HG02840 (cell line): ENCODE measurements around the gene MAB21L4.

Experiments used
- ATAC-seq: cut with Tn5 transposase; IDR thresholded peaks from one replicate; pipeline ENCODE4 v1.9.1; 2021; ENCODE audit warnings: mild to moderate bottlenecking, moderate library complexity, moderate number of reproducible peaks; ENCODE audit not compliant: unreplicated experiment, low FRiP score

Gene MAB21L4

GRCh38 chr2:240884745-240885144 is 11.2 kb downstream of the MAB21L4 start:
- ATAC-seq: no peak

- no peak for ATAC-seq
These were observed 11.7 kb downstream of the MAB21L4 start for GRCh38 chr2:240884221-240884620.

GRCh38 chr2:240881913-240882312 is 14.0 kb downstream of the MAB21L4 start:
- ATAC-seq: no peak

DNA sequence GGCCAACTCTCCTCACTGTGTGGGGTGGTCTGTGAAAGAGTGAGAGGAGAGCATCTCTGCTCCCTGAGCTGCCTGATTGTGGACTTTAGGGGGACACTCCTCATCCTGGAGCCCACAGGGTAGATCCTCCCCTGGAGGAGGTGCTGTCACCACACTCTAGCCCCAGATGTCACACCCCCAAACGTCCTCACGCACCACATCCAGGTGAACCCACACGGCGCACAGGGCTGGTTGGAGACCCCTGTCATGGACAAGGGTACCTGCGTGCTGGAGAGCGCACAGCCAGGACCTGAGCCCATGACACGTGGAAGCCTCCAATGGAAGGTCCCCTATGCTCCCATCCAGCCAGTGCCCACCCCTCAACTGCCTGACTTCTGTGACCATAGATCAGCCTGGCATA is 16.9 kb downstream of the MAB21L4 start:
- no peak for ATAC-seq

DNA sequence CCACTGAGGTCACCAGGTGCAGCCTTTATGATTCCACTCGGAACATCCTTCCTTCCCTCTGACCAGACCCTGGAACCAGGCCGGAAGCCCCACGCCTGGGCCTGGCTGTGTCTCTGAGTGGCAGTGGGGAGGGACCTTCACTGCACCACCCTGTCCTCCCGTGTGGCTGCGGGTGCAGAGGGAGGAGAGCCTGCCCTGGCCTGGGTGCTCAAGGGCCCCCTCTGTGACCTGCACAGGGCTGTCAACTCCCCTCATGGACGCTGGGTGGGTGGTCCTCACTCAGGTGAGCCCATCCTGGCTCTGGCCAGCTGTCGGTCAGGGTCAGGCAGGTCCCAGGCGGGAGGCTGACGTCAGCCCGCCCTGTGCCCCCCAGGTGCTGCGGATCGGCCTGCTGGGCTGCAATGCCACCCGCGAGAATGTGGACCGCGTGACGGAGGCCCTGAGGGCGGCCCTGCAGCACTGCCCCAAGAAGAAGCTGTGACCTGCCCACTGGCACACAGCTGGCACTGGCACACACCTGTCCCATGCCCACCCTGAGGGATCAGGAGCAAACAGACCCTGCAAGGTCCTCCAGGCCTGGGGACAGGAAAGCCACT is 17.5 kb downstream of the MAB21L4 start:
- ATAC-seq: no peak

GRCh38 chr2:240877460-240878340 is 18.3 kb downstream of the MAB21L4 start:
- no peak for ATAC-seq

DNA sequence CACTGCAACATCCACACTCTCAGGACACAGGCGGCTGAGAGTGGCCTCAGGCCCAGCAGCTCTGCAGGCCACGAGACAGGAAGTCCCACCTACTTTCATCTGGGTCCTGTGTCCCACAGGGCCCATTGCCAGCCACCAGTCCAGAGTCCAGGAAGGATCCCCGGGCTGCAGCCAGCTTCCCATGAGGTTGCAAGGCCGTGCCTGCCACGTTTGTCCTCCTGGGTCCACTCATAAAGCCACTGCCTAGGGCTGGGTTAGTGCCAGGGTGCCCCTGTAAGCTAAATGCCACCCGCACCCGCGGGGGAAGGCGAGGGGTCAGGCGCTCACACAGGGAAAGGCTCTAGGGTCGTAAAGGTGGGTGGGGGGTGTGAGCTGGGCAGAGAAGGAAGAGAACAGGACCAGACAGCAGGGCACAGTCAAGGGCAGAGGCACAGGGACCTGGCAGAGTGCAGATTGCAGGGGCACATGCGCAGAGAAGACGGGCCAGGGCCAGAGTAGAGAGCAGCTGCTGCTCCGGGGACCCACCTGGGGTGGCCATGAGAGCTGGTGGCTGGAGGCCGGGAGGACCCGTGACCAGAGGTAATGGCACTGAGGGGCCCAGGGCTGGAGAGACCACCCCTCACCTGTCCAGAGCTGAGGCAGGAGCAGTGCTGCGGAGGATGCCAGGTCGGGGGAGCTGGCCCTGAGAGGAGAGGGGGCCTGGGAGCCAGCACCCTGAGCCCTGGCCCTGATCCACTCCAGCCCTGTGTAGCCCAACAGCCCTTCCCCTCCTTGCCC is 19.3 kb downstream of the MAB21L4 start:
- ATAC-seq: no peak

DNA sequence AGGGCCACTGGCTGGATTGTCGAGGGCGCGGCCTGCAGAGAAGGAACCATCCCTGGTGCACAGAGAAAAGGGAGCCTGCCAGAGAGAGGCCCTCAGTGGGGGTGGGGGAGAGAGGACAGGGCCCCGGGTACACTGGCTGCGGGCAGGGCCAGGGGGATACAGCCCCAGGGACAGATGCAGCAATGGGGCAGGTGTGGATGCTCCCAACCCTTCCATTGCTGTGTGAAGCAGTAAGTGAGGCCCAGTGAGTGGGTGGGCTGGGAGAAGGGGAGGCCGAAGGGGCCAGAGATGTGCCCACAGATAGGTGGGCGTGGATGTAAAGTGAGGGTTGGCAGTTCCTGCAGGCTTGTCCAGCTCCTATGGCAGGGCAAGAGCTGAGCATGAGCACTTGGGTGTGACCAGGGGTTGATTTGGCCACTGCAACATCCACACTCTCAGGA is 19.9 kb downstream of the MAB21L4 start:
- no peak for ATAC-seq

GRCh38 chr2:240875228-240876034 is 20.5 kb downstream of the MAB21L4 start:
- no peak for ATAC-seq

- no peak for ATAC-seq
These were observed 21.2 kb downstream of the MAB21L4 start for GRCh38 chr2:240874715-240875227.

GRCh38 chr2:240873805-240874714 is 21.9 kb downstream of the MAB21L4 start:
- ATAC-seq: no peak

DNA sequence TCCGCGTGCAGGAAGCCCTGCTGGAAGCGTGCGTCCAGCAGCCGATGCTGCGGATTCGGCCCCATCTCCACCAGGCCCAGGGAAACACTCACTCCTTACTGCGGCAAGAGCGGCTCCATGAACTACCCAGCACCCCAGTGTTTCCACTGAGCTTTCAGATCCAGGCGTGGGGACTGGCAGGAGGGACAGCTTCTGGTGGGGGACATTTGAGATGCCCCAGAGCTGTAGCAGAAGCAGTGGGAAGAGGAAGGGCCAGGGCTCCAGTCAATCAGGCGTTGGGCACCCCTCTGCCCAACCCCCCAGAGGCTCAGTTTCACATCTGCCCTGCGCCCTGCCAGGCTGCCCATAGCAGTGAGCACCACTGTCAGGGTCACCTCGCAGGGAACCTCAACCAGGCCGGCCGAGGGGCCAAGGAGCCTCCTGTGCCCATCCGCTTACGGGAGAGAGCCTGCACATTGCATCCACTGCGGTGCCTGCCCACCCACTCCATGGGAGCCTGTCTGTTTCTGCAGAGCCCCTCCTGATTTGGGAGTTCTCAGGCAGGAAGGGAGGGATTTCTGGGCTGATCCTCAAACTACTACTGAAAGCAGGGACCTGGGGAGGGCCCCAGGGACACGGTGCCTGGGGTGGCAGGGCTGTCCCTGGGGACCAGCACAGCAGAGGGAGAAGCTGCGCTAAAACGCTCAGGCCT is 22.7 kb downstream of the MAB21L4 start:
- no peak for ATAC-seq

- ATAC-seq: no peak
These were observed 23.4 kb downstream of the MAB21L4 start for GRCh38 chr2:240872317-240873097.

DNA sequence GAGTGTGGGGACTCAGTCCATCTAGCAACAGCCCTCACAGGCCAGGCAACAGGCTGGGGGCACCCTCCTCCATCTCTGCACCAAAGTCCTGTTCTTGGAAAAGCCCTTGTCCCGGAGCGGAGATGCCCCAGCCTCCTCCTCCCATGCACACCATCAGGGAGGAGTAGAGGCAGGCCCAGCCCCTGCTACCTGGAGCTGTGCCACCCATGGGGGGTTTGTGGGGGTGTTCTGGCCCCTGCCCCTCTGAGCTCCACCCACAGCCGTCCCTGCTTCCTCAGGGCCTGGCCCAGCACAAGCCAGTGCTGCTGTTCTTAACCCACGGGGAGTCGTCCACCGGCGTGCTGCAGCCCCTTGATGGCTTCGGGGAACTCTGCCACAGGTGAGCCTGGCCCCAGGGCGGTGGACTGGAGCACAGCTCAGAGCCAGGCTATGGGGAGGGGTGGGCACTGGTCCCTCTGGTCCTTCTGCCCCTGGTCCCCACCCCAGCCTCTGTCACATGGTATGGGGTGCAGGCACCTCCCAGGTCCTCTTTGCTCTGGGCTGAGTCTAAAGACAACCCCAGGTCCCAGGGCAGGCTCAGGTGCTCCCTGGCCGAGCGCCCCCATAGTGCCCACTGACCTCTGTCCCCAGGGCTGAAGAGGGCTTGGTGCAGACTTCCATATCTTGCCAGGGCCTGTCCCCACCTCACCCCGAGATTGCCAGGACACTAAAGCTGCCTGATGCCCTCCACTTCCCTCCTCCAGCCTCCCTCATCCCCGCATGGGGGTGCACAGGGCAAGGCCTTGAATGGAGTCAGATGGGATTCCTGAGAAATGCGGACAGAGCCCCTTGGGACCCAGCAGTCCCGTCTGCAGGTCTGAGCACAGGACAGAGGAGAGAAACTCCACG is 24.6 kb downstream of the MAB21L4 start:
- no peak for ATAC-seq

DNA sequence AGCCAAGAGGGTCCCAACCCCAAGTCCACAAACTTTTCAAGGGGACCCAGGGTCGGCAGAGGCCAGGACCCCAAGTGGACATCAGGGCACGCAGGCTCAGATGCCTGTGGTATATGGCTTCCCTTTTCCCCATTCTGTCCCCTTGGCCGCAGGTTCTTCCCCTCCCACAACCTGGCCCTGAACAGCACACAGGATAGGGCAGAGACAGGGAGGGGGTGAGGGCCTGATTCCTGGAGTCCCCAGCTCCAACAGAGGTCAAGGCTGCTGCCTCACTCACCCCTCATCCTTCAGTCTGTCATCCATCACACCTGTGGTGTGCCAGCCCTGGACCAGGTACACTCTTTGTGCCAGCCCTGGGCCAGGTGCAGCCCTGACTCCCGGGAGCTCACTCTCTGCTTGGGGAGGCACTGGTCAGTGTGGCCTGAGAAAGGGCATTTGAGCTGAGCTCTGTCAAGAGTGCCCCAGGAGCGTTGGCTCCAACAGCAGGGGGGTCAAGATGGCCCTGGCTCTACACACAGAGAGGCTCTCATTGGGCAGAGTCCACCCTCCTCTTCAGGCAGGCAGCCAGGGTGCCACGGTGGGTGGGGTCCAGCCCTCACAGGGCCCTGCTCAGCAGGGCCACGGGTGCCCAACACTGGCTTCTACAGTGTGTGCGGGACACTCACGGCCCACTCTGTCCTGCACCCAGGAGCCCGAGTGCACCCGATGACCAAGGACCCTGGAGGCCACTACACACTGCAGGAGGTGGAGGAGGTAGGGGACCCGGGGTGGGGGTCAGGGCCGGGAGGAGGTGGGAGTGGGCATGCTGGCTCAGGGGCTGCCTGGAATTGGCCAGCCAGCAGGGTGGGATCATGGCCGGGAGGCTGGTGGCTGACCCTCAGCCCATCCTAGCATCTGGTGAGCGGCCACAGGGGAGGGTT is 25.7 kb downstream of the MAB21L4 start:
- no peak for ATAC-seq
